HG03460 (cell line): ENCODE results near the gene SH3PXD2A.
"Not testable (repeated sequence)": the region's sequence is repeated elsewhere in the genome, so short reads cannot be mapped to it uniquely, and the experiment has no call there.

Source experiments
- ATAC-seq: cut with Tn5 transposase; IDR thresholded peaks from one replicate; pipeline ENCODE4 v1.9.1; 2021; ENCODE audit not compliant: unreplicated experiment

SH3PXD2A gene

DNA sequence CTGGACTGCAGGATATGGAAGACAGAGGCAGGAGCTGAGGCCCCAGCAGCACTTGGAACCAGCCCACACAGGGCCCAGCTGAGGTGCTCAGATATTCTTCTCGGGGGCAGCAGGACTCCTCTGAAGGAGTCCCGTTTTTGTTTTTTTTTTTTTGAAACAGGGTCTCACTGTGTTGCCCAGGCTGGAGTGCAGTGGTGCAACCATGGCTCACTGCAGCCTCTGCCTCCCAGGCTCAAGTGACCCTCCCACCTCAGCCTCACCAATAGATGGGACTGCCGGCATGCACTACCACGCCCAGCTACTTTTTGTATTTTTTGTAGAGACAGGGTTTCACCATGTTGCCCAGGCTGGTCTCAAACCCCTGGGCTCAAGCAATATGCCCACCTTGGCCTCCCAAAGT lies 124.3 kb downstream of the SH3PXD2A start:
- ATAC-seq: not testable (repeated sequence)

DNA sequence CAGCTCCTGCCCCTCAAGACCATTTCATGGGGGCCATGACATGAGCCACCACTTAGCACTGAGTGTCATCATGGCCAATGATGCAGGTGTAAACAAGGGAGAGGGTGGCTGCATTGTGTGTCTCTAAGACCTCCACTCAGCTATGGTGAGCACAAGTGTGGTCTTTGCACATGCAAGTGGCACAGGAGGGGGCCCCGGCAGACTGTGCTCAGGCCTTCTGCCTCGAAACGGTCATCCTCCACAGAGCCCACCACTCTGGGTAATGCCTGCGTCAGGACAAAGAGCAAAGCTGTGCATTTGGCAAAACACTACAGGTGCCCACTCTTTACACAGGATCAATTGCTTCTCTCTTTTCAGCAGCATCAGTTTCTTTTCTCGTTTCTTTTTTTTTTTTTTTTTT lies 125.5 kb downstream of the SH3PXD2A start:
- ATAC-seq: no peak

DNA sequence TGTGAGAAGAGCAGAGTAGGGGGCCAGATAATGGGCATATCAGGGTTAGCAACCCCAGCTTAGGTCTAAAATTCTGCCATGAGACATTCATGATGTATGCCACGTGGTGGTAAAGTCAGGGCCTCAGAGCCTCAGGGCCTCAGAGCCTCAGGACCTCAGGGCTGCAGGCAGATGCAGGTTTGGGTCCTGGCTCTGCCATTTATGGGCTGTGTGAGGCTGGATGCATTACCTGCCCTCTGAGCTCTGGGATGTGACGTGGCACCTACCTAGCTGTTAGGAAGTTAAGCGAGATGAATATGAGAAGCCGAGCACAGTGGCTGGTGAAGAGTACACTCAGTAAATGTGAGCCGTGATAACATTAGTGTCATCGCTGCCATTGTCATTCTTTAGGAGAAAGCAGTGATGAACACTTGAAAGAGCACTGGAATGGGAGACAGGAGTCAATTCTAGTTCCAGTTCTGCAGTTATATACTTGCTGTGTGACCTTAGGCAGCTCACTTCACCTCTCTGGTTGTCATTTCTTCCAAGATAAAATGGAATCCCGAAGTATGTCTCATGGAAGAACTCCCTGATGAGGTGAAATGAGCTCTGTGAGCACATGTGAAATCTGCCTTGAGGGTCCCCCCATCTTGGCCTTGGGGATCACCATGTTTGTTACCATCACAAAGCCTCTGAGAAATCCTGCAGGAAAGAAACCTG lies 127.2 kb downstream of the SH3PXD2A start:
- no peak for ATAC-seq

DNA sequence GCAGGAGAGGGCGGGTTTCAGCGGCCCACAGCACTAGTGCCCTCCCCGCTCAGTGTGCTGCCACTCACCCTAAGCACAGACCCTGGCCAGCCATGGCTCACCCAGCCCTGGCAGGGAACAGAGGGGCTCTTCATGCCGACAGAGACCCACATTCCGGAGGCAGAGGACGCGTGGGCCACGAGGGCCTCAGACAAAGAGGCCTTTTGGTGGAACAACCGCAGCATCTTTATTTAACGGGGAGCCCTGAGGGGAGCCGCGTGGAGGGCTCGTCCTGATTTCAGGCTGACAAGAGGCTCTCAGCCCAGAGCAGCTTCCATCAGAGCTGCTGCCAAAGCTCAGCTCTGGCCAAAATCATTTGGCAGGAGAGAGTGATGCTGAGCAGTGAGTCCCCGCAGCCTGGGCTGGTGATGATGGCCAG lies 127.8 kb downstream of the SH3PXD2A start:
- no peak for ATAC-seq

DNA sequence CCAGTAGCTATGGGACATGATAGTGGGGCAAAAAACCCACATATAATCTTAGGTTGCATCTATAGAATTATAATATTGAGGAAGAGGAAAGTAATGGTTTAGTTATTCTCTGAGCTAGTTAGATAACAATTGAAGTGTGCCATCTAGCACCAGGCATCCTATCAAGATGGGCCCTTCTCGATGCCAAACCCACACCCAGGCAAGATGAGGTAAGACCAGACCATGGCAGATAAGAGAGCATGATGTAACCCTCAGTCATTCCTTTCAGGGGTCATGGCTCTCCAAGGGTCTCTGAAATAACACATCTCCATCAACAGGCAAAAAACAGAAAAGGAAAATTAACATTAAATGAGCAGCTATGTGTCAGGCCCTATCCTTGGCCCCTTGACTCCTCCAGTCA lies 128.7 kb downstream of the SH3PXD2A start:
- no peak for ATAC-seq

DNA sequence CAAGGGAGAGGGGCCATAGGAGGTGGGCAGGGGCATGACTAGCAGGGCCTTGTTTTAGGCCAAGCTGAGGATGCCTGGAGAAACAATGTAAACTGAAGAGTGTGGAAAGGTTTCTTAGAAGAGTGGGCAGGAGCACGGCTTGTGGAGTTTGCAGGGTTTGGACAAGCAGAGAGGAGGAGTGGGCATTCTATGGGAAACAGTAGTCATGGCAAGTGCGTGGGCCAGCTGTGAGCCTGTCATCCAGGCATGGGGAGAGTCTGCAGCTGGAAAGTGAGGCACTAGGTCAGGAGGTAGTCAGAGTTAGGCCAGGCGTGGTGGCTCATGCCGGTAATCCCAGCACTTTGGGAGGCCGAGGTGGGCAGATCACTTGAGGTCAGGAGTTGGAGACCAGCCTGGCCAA lies 130.1 kb downstream of the SH3PXD2A start:
- no peak for ATAC-seq

DNA sequence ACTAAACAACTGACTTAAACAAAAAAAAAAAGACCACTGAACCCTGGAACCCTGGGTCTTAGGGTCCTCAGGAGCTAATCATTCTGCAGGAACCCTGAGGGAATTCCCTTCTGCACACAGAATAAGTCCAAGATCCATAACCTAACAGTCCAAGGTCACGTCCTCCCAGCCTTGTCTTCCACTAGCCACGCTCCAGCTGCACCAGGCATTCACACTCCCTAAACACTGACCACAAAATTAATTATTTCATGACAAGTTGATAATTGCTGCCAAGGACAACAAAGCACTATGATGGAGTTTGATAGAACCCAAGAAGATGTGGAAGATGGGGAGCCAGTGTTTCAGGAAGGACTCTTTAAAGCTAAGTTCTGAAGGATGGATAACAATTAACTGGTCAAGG lies 130.6 kb downstream of the SH3PXD2A start:
- no peak for ATAC-seq

DNA sequence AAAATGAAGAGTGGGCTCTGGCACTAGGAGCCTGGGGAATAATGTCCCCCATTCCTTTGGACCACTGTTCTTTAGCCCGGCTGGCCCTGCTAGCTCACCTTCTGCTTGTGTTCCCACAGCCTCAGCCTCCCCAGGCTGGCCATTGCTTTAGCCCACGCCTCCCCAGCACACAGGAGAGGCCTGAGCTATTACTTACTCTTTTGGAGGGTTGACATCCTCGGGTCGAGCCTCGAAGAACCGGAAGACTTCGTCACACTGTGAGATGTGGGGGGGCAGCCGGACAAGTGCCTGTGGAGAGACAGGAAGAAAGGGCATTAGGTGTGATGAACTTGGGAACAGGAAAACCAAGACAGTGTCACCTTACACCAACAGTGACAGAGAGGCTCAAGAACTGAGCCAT lies 131.3 kb downstream of the SH3PXD2A start:
- no peak for ATAC-seq

DNA sequence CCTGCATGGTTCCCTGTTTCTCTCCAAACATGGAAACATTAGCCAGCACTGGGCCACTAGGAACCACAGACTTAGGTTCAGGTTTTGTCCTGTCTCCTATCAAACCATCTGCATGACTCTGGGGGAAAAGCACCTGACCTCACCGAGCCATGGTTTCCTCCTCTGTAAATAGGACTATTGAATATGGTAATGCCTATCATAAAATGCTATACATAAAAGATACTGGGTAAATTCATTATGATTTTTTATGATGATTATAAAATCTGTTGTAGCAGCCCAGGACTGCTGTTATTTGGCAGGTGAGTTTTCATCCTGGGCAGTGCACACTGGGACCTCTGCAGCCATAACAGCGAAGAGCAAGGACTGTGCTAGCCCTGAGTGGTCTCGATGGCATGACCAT lies 131.8 kb downstream of the SH3PXD2A start:
- ATAC-seq: no peak

DNA sequence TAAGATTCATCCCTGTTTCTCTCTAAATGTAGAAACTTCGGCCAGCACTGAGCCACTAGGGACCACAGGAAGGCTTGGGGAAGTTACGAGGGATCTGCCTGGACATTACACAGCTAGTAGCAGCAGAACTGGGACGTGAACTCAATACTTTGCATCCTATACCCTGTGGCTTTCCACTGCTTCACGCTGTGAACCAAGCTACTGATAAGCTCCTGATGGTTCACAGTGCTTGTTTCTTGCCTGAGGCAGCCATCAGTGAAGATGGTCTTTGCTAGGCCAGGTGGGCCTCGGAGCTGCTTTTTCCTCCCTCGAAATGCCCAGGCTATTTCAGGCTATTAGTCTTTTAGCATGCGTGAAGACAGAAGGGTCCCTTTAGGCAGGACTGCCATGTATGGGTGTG lies 132.7 kb downstream of the SH3PXD2A start:
- no peak for ATAC-seq

DNA sequence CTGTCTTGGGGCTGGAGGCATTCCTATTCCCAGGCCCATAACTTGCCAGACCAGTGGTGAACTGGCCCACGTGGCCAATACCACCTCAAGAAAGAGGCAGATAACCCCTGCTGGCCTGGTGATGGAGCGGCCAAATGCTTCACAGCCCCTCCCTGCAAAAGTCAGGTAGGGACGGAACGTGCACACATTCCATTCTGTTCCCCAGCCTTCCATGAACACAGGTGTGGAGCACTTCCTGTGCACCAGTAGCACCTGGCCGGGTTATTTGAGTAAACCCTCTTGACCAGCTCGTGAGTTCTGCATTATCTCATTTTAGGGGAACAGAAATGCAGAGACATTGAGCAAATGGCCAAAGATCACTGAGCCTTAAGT lies 134.4 kb downstream of the SH3PXD2A start:
- no peak for ATAC-seq

DNA sequence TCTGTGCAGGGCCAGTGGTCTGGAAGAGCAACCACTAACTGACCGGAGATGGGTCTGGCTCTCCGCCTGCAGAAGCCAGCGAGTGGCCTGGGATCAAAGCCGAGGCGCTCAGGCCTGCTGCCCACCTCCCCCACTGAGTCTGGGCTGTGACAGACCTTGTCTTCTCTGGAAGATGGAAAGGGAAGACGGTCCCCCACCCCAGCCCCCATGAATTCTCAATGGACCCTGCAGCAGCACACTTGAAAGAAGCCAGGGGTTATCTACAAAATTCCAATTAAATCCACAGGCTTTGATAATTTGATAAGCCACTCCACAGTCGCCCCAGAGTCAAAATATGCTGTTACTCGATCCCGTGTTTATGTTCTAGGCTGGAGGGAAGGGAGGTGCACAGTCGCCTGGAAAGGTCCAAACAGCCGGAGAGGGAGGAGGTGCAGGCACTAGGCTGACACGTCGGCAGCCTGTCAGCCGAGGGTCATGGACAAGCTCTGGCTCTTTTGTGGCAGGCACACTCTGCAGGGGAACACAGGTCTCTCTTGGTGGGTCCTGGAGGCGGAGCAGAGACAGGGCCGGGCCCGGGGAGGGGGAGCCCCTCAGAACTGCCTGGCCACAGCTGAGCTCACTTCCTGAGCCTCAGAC lies 134.9 kb downstream of the SH3PXD2A start:
- no peak for ATAC-seq

DNA sequence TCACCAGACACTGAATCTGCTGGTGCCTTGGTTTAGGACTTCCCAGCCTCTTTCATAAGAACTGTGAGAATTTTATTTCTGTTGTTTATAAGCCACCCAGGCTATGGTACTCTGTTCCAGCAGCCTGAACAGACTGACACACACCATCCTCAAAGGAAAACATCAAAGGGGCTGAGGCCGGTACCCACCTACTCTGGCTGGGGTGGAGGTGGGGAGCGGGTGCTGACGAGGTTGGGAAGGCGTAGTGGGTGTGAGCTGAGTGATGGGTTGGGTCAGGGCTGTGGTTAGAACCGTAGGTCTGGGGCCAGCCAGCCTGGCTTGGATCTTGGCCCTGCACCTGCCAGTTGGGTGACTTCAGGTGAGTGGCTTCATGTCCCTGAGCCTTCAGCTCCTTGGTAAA lies 136.3 kb downstream of the SH3PXD2A start:
- no peak for ATAC-seq

DNA sequence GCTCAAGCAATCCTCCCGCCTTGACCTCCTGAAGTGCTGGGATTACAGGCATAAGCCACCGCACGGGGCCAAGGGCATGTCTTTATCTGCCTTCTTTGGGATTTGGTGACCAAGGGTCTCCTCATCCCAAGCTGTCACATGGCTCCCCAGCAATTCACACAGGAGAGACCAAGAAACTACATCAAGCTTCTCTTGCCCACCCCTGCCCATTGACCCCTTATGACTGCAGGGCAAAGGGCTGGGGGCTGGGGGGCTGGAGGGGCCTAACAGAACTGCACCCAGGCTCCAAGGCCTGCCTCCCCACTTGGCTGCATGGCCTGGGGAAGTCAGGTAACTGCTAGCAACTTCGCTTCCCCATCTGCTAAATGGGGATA lies 137.1 kb downstream of the SH3PXD2A start:
- no peak for ATAC-seq

DNA sequence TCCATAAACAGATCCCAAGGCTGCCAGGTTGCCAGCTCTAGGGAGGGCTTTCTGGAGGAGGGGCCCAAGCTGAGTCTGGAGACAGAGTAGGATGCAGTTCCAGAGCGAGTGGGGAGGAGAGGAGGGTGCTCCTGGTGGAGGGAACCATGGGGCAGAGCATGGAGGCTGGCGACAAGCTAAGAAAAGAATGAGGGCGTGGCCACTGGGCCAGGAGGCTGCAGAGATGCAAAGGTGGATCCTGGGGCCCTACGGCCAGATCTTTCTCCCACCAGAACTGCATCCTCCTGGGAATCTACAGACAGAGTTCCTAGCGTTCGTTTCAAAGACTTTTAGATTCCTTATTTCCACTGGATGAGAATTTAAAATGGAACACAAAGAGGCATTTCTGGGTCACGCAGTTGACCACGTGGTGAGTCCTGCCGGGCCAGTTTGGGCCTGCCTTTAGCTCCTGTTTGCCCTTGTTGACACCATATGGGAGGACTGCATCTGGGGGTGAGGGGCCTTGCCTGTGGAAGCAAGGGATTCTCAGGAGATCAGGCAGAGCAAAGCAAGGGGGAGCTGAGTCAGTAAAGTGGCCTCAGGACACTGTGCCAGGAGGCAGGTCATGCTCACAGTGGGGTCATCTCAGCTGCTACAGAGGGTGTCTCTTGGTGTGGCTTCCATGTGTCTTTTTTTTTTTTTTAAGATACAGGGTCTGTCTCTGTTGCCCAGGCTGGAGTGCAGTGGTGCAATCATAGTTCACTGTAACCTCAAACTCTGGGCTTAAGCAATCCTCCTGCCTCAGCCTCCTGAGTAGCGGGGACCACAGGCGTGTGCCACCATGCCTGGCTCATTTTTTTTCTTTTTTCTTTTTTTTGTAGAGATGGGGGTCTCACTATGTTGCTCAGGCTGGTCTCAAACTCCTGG lies 137.8 kb downstream of the SH3PXD2A start:
- no peak for ATAC-seq

DNA sequence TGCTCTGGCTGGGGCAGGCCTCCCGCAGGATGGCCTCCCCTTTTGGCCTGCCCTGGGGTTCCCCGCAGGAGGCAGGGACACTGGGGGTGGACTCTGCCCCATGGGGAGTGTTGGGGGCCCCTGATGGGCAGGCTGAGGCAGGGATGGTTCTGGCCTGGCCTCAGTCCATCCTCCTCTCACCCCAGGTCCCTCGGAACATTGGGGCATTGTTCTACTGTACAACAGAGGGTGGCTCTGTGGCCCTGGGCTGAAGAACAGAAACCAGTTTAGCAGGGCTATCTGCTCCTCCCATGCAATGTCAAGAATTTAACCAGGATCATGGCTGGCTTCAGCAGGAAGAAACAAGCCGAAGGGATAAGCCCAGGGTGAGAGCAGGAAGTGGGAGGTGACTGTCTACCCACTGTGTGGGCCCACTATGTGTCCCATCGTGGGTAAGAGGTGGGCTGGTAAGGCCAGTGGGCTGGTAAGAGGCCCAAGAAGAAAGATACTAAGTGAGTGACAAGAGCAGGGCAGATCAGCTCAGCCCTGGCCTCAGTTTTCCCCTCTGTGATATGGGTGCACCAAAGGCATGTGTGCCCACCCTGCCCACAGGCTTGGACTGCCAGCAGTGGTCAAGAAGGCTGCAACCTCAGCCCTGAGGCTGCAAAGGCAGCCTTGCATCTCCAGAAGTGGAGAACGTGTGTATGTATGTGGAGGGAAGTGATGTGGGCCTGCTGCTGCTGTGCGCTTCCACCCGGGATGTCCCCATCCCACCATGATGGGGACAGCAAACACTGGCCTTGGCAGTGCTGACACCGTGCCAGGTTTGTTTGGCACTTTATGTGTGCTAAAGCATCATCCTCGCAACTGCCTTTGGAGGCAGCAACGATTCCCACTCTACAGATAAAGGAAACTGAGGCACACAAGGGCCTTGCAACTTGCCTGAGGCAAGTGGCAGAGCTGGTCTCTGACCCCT lies 138.9 kb downstream of the SH3PXD2A start:
- ATAC-seq: no peak

DNA sequence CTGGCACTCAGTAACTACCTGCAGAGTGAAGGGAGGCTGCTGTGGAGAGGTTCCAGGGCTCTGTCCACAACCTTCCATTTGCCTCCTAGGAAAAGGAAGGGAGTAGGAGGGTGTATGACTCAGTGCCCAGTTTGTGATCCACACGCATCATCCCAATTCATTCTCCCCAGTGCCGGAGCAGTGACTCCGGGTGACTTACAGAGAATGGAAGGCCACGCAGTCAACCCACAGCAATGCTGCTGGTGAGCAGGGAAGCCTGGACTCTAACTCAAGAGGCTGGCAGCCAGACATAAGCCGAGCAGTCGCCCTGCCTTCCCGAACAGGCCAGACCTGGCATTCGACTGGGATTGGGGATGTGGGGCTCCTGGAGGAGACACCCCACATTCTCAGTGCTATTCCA lies 139.9 kb downstream of the SH3PXD2A start:
- no peak for ATAC-seq

DNA sequence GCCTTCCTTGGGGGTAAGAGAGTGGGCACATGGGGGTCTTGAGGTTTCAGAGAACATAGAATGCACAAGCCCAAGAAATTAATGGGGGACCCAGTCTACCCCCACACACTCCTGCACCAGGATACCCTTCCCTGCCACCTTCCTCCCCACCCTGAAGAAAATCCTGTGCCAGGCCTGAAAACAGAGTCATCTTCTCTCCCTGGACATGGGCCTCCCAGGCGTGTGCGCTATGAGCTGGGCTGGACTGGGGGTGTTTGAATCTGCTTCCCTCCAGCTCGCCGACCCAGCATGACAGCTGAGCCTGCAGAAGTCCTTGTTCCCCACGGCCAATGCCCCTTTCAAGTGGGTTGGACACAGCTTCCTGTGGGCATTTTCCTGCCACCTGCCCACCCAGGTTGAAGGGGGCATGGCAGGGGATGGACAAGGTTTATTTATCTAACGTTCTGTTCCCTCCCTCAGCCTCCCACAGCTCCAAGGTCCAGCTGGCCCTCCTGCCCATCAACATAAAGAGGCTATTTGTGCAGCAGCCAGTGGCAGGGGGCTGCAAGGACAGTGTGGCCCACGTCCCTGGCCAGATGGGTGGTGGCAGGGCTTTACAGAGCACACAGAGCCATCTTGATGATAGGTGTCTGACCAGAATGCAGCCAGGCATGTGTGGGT lies 141.0 kb downstream of the SH3PXD2A start:
- no peak for ATAC-seq

DNA sequence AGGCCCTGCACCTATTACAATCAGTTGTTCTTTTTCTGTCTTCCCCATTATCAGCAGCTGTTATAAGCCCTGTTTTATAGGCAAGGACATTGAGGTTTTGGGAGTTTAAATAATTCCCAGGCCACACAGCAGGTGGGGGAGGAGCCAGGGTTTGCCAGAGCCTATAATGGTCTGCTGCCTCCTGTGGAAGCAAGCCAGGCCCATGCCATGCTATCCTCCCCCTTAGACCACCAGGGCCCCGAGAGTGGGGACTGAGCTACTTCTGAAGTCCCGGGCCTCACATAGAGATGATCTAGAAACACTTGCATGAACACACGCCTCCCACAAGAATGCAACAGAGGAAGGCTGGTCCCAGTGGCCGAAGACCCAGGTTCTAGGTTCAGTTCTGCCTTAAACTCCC lies 141.7 kb downstream of the SH3PXD2A start:
- ATAC-seq: no peak

DNA sequence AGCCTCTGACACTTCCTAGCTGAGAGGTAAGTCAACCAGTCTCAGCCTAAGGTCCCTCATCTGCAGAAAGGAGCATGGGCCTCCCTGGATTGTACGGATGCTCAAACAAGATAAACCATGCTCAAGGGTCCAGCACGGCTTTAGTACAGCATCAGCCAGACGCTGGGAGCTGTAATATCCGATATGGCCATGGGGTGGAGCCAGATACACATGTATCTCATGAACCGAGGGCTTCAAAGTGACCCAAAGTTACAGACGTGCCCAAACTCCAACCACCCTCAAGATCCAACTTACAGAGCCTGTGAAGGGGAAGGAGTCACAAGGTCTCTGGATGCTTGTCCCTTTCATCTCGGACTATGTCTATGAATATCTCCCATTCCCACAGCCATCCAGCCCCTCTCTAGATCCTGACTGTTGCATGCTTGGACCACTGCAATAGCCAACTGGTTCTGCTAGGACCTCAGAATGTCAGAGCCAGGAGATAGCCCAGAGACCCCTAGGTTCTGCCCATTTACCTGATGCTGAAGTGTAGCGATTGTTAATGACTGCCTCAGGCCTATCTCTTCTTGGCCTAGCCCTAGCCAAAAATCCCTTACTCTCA lies 142.4 kb downstream of the SH3PXD2A start:
- no peak for ATAC-seq
